D721Med (cell line): ENCODE data around the gene SCN3A.

Source experiments
- DNase-seq: peaks from one replicate; pipeline ENCODE4 v3.0.0; 2011; ENCODE audit warnings: low spot score; ENCODE audit not compliant: insufficient read length
- FAIRE-seq: peaks from 2 replicates; lab custom pipeline; 2011; peaks lifted over from hg19 to GRCh38; lab: Jason Lieb, UNC
- TF ChIP-seq, protein P1 (sequence below): IDR thresholded peaks from 2 replicates; pipeline ENCODE4 v1.5.1; 2012; ENCODE audit warnings: mild to moderate bottlenecking, control low read depth; ENCODE audit not compliant: insufficient read depth; ENCODE audit errors: missing control alignments

The SCN3A gene

DNA sequence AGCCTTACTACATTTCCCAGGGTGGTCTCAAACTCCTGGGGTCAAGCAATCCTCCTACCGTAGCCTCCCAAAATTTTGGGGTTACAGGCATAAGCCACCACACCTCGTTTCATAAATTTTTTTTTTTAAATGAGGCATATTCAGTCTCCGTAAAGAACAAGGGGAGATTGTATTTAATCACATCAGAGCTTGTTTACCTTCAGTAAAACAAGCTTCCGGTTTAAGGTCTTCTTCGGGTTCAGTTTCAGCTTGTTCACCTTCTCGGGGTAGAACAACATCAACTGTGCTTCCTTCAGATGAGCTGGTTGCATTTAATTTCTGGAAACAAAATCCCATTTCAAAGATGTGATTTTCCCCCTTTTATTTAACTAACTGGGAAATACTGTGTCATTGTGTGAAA, 88.6 kb downstream of the SCN3A start:
- no peak for DNase-seq
- FAIRE-seq, result no peak
- TF ChIP-seq, protein P1, sequence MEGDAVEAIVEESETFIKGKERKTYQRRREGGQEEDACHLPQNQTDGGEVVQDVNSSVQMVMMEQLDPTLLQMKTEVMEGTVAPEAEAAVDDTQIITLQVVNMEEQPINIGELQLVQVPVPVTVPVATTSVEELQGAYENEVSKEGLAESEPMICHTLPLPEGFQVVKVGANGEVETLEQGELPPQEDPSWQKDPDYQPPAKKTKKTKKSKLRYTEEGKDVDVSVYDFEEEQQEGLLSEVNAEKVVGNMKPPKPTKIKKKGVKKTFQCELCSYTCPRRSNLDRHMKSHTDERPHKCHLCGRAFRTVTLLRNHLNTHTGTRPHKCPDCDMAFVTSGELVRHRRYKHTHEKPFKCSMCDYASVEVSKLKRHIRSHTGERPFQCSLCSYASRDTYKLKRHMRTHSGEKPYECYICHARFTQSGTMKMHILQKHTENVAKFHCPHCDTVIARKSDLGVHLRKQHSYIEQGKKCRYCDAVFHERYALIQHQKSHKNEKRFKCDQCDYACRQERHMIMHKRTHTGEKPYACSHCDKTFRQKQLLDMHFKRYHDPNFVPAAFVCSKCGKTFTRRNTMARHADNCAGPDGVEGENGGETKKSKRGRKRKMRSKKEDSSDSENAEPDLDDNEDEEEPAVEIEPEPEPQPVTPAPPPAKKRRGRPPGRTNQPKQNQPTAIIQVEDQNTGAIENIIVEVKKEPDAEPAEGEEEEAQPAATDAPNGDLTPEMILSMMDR, result no peak

DNA sequence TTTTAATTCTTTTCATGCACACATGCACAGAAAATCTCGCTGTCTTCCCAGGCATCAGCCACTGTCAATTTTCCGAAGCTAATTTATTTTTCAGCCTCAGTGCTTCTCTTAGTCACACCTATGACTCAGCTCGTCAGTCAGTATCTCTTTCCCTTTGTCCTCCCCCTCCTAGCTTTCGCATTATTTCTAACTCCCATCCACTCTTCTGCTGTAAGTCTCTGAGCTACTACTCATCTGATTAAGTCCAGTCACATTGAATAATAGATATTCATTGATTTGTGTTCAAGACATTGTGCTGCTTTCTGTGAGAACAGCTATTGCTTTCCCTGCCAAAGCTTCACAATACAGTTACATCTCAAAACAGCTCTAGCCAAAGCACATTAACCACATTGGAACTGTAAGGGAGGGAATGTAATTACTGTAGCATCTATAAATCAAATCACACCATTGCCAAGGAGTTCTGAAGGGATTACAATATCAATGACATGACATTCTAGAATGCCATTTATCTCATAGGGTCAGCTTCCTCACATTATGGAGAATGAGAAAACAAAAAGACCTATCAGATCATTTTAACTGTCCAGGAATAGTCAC, 89.4 kb downstream of the SCN3A start:
- TF ChIP-seq, protein P1, result no peak
- FAIRE-seq, result no peak
- no peak for DNase-seq

DNA sequence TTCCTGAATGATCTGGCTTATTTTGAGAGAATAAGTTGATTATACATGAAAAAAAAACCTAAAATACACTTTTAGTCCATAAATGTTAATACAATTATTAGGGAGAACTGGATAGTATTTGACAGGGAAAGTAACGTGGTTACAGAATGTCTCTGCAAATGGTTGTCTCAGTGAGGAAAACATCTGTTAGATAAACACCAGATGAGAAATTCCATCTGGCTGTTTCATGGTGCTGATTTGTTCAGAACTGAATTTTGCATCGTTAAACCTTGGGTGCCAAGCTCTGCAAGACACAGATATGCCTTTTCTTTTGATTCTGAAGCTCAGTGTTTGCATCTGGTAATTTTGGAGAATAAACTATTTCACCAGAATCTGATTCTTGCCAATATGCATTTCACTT, 90.4 kb downstream of the SCN3A start:
- DNase-seq (no peak), FAIRE-seq (no peak)
- TF ChIP-seq, protein P1, result no peak

DNA sequence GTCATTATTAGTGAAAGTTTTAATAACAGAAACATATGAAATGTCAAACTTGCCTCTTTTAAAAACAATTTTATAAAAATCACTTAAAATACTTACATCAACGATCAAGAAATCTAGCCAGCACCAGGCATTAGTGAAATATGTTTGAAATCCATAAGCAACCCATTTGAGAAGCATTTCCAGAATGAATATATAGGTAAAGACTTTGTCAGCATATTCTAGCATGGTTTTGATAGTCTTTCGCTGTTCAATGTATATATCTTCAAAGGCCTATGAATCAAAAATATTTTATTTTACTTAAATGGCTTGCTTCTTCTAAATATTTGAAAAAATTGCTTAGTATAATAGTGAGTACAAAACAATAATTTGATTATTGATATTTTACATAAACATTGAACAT, 91.1 kb downstream of the SCN3A start:
- FAIRE-seq (no peak), DNase-seq (no peak)
- TF ChIP-seq, protein P1, result no peak

DNA sequence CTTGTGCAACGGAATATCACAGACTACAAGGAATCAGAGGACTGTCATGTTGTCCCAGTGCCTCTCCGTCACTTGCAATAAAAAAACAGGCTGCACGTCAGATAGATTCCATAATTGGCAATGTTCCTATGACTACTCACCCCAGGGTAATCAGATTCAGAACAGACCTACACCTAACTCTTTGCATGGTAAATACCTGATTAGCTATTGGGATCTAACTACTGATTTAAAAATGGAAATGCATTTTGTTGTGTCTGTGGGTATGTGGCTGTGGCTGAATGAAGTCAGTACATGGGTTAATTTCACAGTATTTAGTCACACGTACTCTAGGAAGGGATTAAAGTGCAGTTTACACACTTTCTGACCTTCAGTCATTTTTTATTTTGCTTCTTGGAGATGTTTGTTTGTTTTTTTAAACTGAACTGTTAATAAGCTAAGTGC, 91.7 kb downstream of the SCN3A start:
- TF ChIP-seq, protein P1, result no peak
- DNase-seq (no peak), FAIRE-seq (no peak)

DNA sequence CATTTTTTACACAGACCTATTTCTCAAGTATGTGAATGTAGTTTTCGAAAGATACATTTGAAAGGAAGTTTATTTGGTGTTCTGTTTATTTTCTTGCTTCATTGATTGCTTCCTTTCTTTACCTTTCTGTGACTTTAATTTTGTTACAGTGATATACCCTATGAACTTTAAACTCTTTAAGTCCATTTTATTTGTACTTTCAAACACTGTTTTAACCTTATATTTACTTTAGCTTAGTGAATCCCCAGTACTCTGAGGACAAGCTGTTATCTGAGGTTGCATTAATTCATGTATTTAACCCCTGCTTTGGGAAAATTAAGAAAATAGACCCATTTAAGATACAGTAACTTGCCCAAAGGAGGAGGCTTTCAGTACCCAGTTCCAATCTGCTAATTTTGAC, 93.5 kb downstream of the SCN3A start:
- DNase-seq, result no peak
- no peak for FAIRE-seq
- TF ChIP-seq, protein P1, result no peak

DNA sequence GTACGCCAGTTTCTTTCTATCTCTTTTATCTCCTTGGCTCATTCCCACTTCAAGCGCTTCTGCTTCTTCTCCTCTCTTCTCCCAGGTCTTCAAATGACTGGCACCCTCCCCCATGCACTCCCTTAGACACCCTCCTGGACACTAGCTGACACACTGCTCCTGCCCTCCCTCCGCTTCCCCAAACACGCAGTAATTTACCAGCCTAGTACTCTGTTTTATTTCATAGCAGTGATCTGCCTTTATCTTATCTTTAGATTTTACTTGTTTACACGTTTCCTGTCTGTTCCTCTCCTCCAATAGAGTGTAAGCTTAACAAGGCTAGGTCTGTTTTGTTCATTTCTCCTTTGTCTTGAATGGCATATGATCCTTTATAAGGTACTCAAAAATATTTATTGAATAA, 93.9 kb downstream of the SCN3A start:
- FAIRE-seq, result no peak
- no peak for DNase-seq
- TF ChIP-seq, protein P1, result no peak
